ENCODE measurements around the gene POPDC3.

GRCh38 chr6:105153676-105154075 lies 26.1 kb downstream of the POPDC3 start:
- TF ChIP-seq CTCF (IDR thresholded peaks at IDR 0.05) = no peak
- no peak for TF ChIP-seq POLR2A (IDR thresholded peaks at IDR 0.05)
